Measurements from ENCODE around the gene C3orf70. TPM values are rescaled to one million over a fixed set of nuclear protein-coding genes. Genes with fewer than 3 reads are reported as not detected.

Gene C3orf70
- total RNA-seq, 5 donors from 2014 or later (not counting 1 experiment from before 2014, with no cell fraction given): not detected

- WGBS (ENCODE audit: insufficient coverage): no CpG with 5 or more reads among the region's 3 CpGs
Observed at GRCh38 chr3:185063431-185063830, 89.4 kb downstream of the C3orf70 start.

GRCh38 chr3:185062191-185062590, 90.7 kb downstream of the C3orf70 start:
- no peak for DNase-seq
- Mint-ChIP-seq H3K36me3 (no peaks in the 10 kb centered on the region), H3K9me3 (peaks cover 19 to 39% (median 32%) of the 10 kb centered on the region in 3 donors), H3K4me3 (no peak overlapping the region), H3K27me3 (no peaks in the 10 kb centered on the region), H3K4me1 (no peaks in the 10 kb centered on the region), H3K27ac (no peak overlapping the region)
- H3K36me3 ChIP-seq (ENCODE audit: control insufficient read depth in 2 of 2, extremely low read depth in 1 of 2, insufficient read depth in 1 of 2, low read length in 1 of 2): no peaks in the 10 kb centered on the region
- no peaks in the 10 kb centered on the region for H3K9me3 ChIP-seq
- ATAC-seq (replicated peaks in 1 of 4): no peak
- no peak overlapping the region for H3K4me3 ChIP-seq (ENCODE audit: control insufficient read depth in 1 of 2, extremely low read depth in 1 of 2, low read length in 1 of 2)
- CTCF ChIA-PET: interaction anchor here in 1 of 2 donors (0.6 kb wide), 1 partner anchor 320 kb away, joined by 3 read pairs; no protein-coding TSS in a partner anchor
- POLR2A ChIA-PET: no interaction called here
- H3K27me3 ChIP-seq (replicated peaks in 1 of 2; ENCODE audit: control insufficient read depth in 2 of 2, extremely low read depth in 1 of 2, insufficient read depth in 2 of 2, low read length in 1 of 2): peaks cover 0 to 5% of the 10 kb centered on the region in 2 experiments
- H3K27ac ChIP-seq (ENCODE audit: low read length): no peak overlapping the region
- H3K4me1 ChIP-seq (ENCODE audit: control insufficient read depth in 1 of 2, extremely low read depth in 1 of 2, insufficient read depth in 2 of 2, low read length in 2 of 2): no peaks in the 10 kb centered on the region

More at GRCh38 chr3:185063431-185063830, 89.4 kb downstream of the C3orf70 start:
- Histone ChIP-seq H3K27me3 (replicated peaks in 1 of 2; ENCODE audit: control insufficient read depth in 2 of 2, extremely low read depth in 1 of 2, insufficient read depth in 2 of 2, low read length in 1 of 2) (peaks cover 0 to 5% of the 10 kb centered on the region in 2 experiments), H3K9me3 (no peaks in the 10 kb centered on the region), H3K4me1 (ENCODE audit: control insufficient read depth in 1 of 2, extremely low read depth in 1 of 2, insufficient read depth in 2 of 2, low read length in 2 of 2) (no peaks in the 10 kb centered on the region), H3K27ac (ENCODE audit: low read length) (no peak overlapping the region), H3K4me3 (ENCODE audit: control insufficient read depth in 1 of 2, extremely low read depth in 1 of 2, low read length in 1 of 2) (no peak overlapping the region), H3K36me3 (ENCODE audit: control insufficient read depth in 2 of 2, extremely low read depth in 1 of 2, insufficient read depth in 1 of 2, low read length in 1 of 2) (no peaks in the 10 kb centered on the region)
- no peak overlapping the region for H3K4me3 Mint-ChIP-seq
- no peaks in the 10 kb centered on the region for H3K4me1 Mint-ChIP-seq
- H3K36me3 Mint-ChIP-seq: no peaks in the 10 kb centered on the region
- DNase-seq: no peak
- H3K9me3 Mint-ChIP-seq: peaks cover 19 to 28% (median 22%) of the 10 kb centered on the region in 3 donors
- ChIA-PET POLR2A (no interaction called here), CTCF (no interaction called here)
- H3K27me3 Mint-ChIP-seq: no peaks in the 10 kb centered on the region
- no peak for ATAC-seq (replicated peaks in 1 of 4)
- no peak overlapping the region for H3K27ac Mint-ChIP-seq

GRCh38 chr3:185060655-185061054, 92.2 kb downstream of the C3orf70 start:
- no peaks in the 10 kb centered on the region for H3K4me1 Mint-ChIP-seq
- Histone ChIP-seq H3K36me3 (ENCODE audit: control insufficient read depth in 2 of 2, extremely low read depth in 1 of 2, insufficient read depth in 1 of 2, low read length in 1 of 2) (no peaks in the 10 kb centered on the region), H3K9me3 (peaks cover 2% of the 10 kb centered on the region), H3K4me1 (ENCODE audit: control insufficient read depth in 1 of 2, extremely low read depth in 1 of 2, insufficient read depth in 2 of 2, low read length in 2 of 2) (no peaks in the 10 kb centered on the region), H3K27me3 (replicated peaks in 1 of 2; ENCODE audit: control insufficient read depth in 2 of 2, extremely low read depth in 1 of 2, insufficient read depth in 2 of 2, low read length in 1 of 2) (peaks cover 0 to 5% of the 10 kb centered on the region in 2 experiments), H3K27ac (ENCODE audit: low read length) (no peak overlapping the region), H3K4me3 (ENCODE audit: control insufficient read depth in 1 of 2, extremely low read depth in 1 of 2, low read length in 1 of 2) (no peak overlapping the region)
- ATAC-seq (replicated peaks in 1 of 4): no peak
- ChIA-PET POLR2A (no interaction called here), CTCF (no interaction called here)
- peaks cover 27 to 51% (median 44%) of the 10 kb centered on the region in 3 donors for H3K9me3 Mint-ChIP-seq
- H3K4me3 Mint-ChIP-seq: no peak overlapping the region
- H3K36me3 Mint-ChIP-seq: peaks cover 10% of the 10 kb centered on the region
- DNase-seq: no peak
- no peaks in the 10 kb centered on the region for H3K27me3 Mint-ChIP-seq
- WGBS (ENCODE audit: insufficient coverage): 89% methylated on average over 2 of the region's 2 CpGs
- H3K27ac Mint-ChIP-seq: no peak overlapping the region

- CTCF ChIA-PET: no interaction called here
- Histone ChIP-seq H3K4me3 (ENCODE audit: control insufficient read depth in 1 of 2, extremely low read depth in 1 of 2, low read length in 1 of 2) (no peak overlapping the region), H3K9me3 (peaks cover 2% of the 10 kb centered on the region), H3K27me3 (replicated peaks in 1 of 2; ENCODE audit: control insufficient read depth in 2 of 2, extremely low read depth in 1 of 2, insufficient read depth in 2 of 2, low read length in 1 of 2) (no peaks in the 10 kb centered on the region), H3K27ac (ENCODE audit: low read length) (no peak overlapping the region), H3K4me1 (ENCODE audit: control insufficient read depth in 1 of 2, extremely low read depth in 1 of 2, insufficient read depth in 2 of 2, low read length in 2 of 2) (no peaks in the 10 kb centered on the region), H3K36me3 (ENCODE audit: control insufficient read depth in 2 of 2, extremely low read depth in 1 of 2, insufficient read depth in 1 of 2, low read length in 1 of 2) (no peaks in the 10 kb centered on the region)
- 65% methylated on average over 2 of the region's 2 CpGs for WGBS (ENCODE audit: insufficient coverage)
- no peak for DNase-seq
- no peak for ATAC-seq (replicated peaks in 1 of 4)
- POLR2A ChIA-PET: no interaction called here
- no peak overlapping the region for H3K4me3 Mint-ChIP-seq
- peaks cover 17% of the 10 kb centered on the region for H3K36me3 Mint-ChIP-seq
- H3K9me3 Mint-ChIP-seq: peaks cover 29 to 60% (median 51%) of the 10 kb centered on the region in 3 donors
- H3K4me1 Mint-ChIP-seq: no peaks in the 10 kb centered on the region
- no peak overlapping the region for H3K27ac Mint-ChIP-seq
- no peaks in the 10 kb centered on the region for H3K27me3 Mint-ChIP-seq
Observed at GRCh38 chr3:185059766-185060165, 93.1 kb downstream of the C3orf70 start.

- no peak overlapping the region for H3K4me3 Mint-ChIP-seq
- H3K4me3 ChIP-seq (ENCODE audit: control insufficient read depth in 1 of 2, extremely low read depth in 1 of 2, low read length in 1 of 2): no peak overlapping the region
- CTCF ChIA-PET: no interaction called here
- WGBS (ENCODE audit: insufficient coverage): no CpG with 5 or more reads among the region's 2 CpGs
- H3K36me3 Mint-ChIP-seq: peaks cover 26% of the 10 kb centered on the region
- no peak for DNase-seq
- peaks cover 29 to 68% (median 58%) of the 10 kb centered on the region in 3 donors for H3K9me3 Mint-ChIP-seq
- no peak for ATAC-seq (replicated peaks in 1 of 4)
- no peaks in the 10 kb centered on the region for H3K4me1 Mint-ChIP-seq
- no peaks in the 10 kb centered on the region for H3K4me1 ChIP-seq (ENCODE audit: control insufficient read depth in 1 of 2, extremely low read depth in 1 of 2, insufficient read depth in 2 of 2, low read length in 2 of 2)
- POLR2A ChIA-PET: no interaction called here
- no peaks in the 10 kb centered on the region for H3K27me3 Mint-ChIP-seq
- peaks cover 2% of the 10 kb centered on the region for H3K9me3 ChIP-seq
- H3K27me3 ChIP-seq (replicated peaks in 1 of 2; ENCODE audit: control insufficient read depth in 2 of 2, extremely low read depth in 1 of 2, insufficient read depth in 2 of 2, low read length in 1 of 2): no peaks in the 10 kb centered on the region
- no peak overlapping the region for H3K27ac ChIP-seq (ENCODE audit: low read length)
- peaks cover 0 to 1% of the 10 kb centered on the region in 2 donors for H3K36me3 ChIP-seq (ENCODE audit: control insufficient read depth in 2 of 2, extremely low read depth in 1 of 2, insufficient read depth in 1 of 2, low read length in 1 of 2)
- no peak overlapping the region for H3K27ac Mint-ChIP-seq
Observed at GRCh38 chr3:185058796-185059195, 94.1 kb downstream of the C3orf70 start.

GRCh38 chr3:185057829-185058228, 95.0 kb downstream of the C3orf70 start:
- no CpG with 5 or more reads among the region's 1 CpG for WGBS (ENCODE audit: insufficient coverage)

GRCh38 chr3:185056908-185057307, 96.0 kb downstream of the C3orf70 start:
- H3K4me1 ChIP-seq (ENCODE audit: control insufficient read depth in 1 of 2, extremely low read depth in 1 of 2, insufficient read depth in 2 of 2, low read length in 2 of 2): no peaks in the 10 kb centered on the region
- DNase-seq: no peak
- H3K27ac ChIP-seq (ENCODE audit: low read length): no peak overlapping the region
- Mint-ChIP-seq H3K4me1 (no peaks in the 10 kb centered on the region), H3K4me3 (no peak overlapping the region), H3K27me3 (no peaks in the 10 kb centered on the region), H3K27ac (no peak overlapping the region), H3K36me3 (peaks cover 45% of the 10 kb centered on the region), H3K9me3 (peaks cover 28 to 75% (median 62%) of the 10 kb centered on the region in 3 donors)
- H3K27me3 ChIP-seq (replicated peaks in 1 of 2; ENCODE audit: control insufficient read depth in 2 of 2, extremely low read depth in 1 of 2, insufficient read depth in 2 of 2, low read length in 1 of 2): no peaks in the 10 kb centered on the region
- no peak overlapping the region for H3K4me3 ChIP-seq (ENCODE audit: control insufficient read depth in 1 of 2, extremely low read depth in 1 of 2, low read length in 1 of 2)
- CTCF ChIA-PET: no interaction called here
- no peak for ATAC-seq (replicated peaks in 1 of 4)
- H3K36me3 ChIP-seq (ENCODE audit: control insufficient read depth in 2 of 2, extremely low read depth in 1 of 2, insufficient read depth in 1 of 2, low read length in 1 of 2): peaks cover 4 to 20% of the 10 kb centered on the region in 2 donors
- no CpG with 5 or more reads among the region's 2 CpGs for WGBS (ENCODE audit: insufficient coverage)
- POLR2A ChIA-PET: no interaction called here
- H3K9me3 ChIP-seq: peaks cover 2% of the 10 kb centered on the region

More at GRCh38 chr3:185057829-185058228, 95.0 kb downstream of the C3orf70 start:
- no peaks in the 10 kb centered on the region for H3K4me1 ChIP-seq (ENCODE audit: control insufficient read depth in 1 of 2, extremely low read depth in 1 of 2, insufficient read depth in 2 of 2, low read length in 2 of 2)
- no peaks in the 10 kb centered on the region for H3K4me1 Mint-ChIP-seq
- peaks cover 29 to 73% (median 58%) of the 10 kb centered on the region in 3 donors for H3K9me3 Mint-ChIP-seq
- POLR2A ChIA-PET: no interaction called here
- H3K27ac ChIP-seq (ENCODE audit: low read length): no peak overlapping the region
- no peak for ATAC-seq (replicated peaks in 1 of 4)
- no peaks in the 10 kb centered on the region for H3K27me3 Mint-ChIP-seq
- no peak for DNase-seq
- peaks cover 0 to 11% of the 10 kb centered on the region in 2 donors for H3K36me3 ChIP-seq (ENCODE audit: control insufficient read depth in 2 of 2, extremely low read depth in 1 of 2, insufficient read depth in 1 of 2, low read length in 1 of 2)
- peaks cover 2% of the 10 kb centered on the region for H3K9me3 ChIP-seq
- no peaks in the 10 kb centered on the region for H3K27me3 ChIP-seq (replicated peaks in 1 of 2; ENCODE audit: control insufficient read depth in 2 of 2, extremely low read depth in 1 of 2, insufficient read depth in 2 of 2, low read length in 1 of 2)
- H3K4me3 Mint-ChIP-seq: no peak overlapping the region
- H3K36me3 Mint-ChIP-seq: peaks cover 36% of the 10 kb centered on the region
- H3K4me3 ChIP-seq (ENCODE audit: control insufficient read depth in 1 of 2, extremely low read depth in 1 of 2, low read length in 1 of 2): no peak overlapping the region
- no peak overlapping the region for H3K27ac Mint-ChIP-seq
- CTCF ChIA-PET: no interaction called here
